Skeletal muscle cell (primary cell): ENCODE data around the gene HJURP.

Experiments
- DNase-seq: peaks from one replicate; pipeline ENCODE4 v3.0.0-alpha.2; 2010; ENCODE audit warnings: low read depth
- H3K4me3 ChIP-seq: 2 replicates; pipeline ENCODE4 v1.5.1; 2011; ENCODE audit warnings: low read depth, mild to moderate bottlenecking, control low read depth, low read length, moderate library complexity

HJURP gene

GRCh38 chr2:233801357-233802131 is 52.8 kb downstream of the HJURP start:
- no peak for DNase-seq
- H3K4me3 ChIP-seq = no peak overlapping the region

- no peak for DNase-seq
- no peak overlapping the region for H3K4me3 ChIP-seq
Measured at GRCh38 chr2:233800208-233800607, 54.1 kb downstream of the HJURP start.

- H3K4me3 ChIP-seq = no peak overlapping the region
- no peak for DNase-seq
Measured at GRCh38 chr2:233799716-233800115, 54.6 kb downstream of the HJURP start.

GRCh38 chr2:233799087-233799665 is 55.2 kb downstream of the HJURP start:
- DNase-seq = no peak
- H3K4me3 ChIP-seq = no peak overlapping the region

GRCh38 chr2:233798335-233799086 is 55.8 kb downstream of the HJURP start:
- DNase-seq = no peak
- H3K4me3 ChIP-seq = no peak overlapping the region

- no peak for DNase-seq
- H3K4me3 ChIP-seq = no peak overlapping the region
Measured at GRCh38 chr2:233796254-233796653, 58.1 kb downstream of the HJURP start.

GRCh38 chr2:233795735-233796171 is 58.6 kb downstream of the HJURP start:
- no peak overlapping the region for H3K4me3 ChIP-seq
- DNase-seq = no peak

- H3K4me3 ChIP-seq = no peak overlapping the region
- no peak for DNase-seq
Measured at GRCh38 chr2:233794128-233794658, 60.1 kb downstream of the HJURP start.

- H3K4me3 ChIP-seq = no peak overlapping the region
- DNase-seq = no peak
Measured at GRCh38 chr2:233793465-233794127, 60.7 kb downstream of the HJURP start.

- no peak for DNase-seq
- H3K4me3 ChIP-seq = no peak overlapping the region
Measured at GRCh38 chr2:233792720-233793119, 61.6 kb downstream of the HJURP start.

- no peak overlapping the region for H3K4me3 ChIP-seq
- DNase-seq = no peak
Measured at GRCh38 chr2:233791883-233792329, 62.4 kb downstream of the HJURP start.

GRCh38 chr2:233791151-233791882 is 63.0 kb downstream of the HJURP start:
- DNase-seq = no peak
- H3K4me3 ChIP-seq = no peak overlapping the region

- no peak for DNase-seq
- no peak overlapping the region for H3K4me3 ChIP-seq
Measured at GRCh38 chr2:233789554-233789953, 64.8 kb downstream of the HJURP start.
